IMR-90 (cell line): ENCODE measurements around the gene RBM5.

Experiments
- POLR2A ChIP-seq: IDR thresholded peaks from 2 replicates; pipeline ENCODE4 v1.6.1; 2012; ENCODE audit warnings: mild to moderate bottlenecking, low read depth, low read length
- SMC3 ChIP-seq: fragments of 150-350 bp; IDR thresholded peaks from 2 replicates; pipeline ENCODE4 v1.6.1; 2016; ENCODE audit warnings: low read depth, mild to moderate bottlenecking, antibody characterized with exemption, low read length, moderate library complexity
- TF ChIP-seq, protein P1 (sequence below): conservative IDR thresholded peaks from 2 replicates; pipeline ENCODE4 v1.5.1; 2012; ENCODE audit warnings: mild to moderate bottlenecking, low read depth, low read length, improper control_type of control experiment

DNA sequence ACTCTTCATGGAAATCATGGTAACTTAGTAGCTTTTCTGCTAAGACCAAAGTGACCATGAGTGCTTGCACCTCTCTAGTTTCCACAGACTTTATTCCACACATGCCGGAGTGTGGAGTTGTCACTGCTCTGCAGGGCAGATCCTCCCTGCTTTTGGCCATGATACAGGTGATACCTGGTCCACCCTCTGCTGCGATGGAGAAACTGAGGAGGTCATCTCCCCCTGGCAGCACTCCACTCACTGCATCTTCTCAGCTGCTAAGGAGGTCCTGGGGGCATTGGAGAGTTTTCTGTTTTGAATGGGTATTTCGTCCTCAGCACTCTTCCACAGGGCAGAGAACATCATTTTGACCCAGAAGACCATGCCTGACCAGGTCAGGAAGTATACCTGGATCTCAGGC, 31.1 kb downstream of the RBM5 start:
- TF ChIP-seq POLR2A, result no peak
- TF ChIP-seq SMC3, result no peak
- TF ChIP-seq, protein P1, sequence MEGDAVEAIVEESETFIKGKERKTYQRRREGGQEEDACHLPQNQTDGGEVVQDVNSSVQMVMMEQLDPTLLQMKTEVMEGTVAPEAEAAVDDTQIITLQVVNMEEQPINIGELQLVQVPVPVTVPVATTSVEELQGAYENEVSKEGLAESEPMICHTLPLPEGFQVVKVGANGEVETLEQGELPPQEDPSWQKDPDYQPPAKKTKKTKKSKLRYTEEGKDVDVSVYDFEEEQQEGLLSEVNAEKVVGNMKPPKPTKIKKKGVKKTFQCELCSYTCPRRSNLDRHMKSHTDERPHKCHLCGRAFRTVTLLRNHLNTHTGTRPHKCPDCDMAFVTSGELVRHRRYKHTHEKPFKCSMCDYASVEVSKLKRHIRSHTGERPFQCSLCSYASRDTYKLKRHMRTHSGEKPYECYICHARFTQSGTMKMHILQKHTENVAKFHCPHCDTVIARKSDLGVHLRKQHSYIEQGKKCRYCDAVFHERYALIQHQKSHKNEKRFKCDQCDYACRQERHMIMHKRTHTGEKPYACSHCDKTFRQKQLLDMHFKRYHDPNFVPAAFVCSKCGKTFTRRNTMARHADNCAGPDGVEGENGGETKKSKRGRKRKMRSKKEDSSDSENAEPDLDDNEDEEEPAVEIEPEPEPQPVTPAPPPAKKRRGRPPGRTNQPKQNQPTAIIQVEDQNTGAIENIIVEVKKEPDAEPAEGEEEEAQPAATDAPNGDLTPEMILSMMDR, result no peak
